Peyer's patch (tissue), 4 donors: Measurements from ENCODE around the gene KCNAB3. TPM values are rescaled to one million over a fixed set of nuclear protein-coding genes. Genes with fewer than 3 reads are reported as not detected.

ENCODE experiments used
- DNase-seq, 3 donors: peaks; one replicate each; pipeline ENCODE4 v3.0.0-alpha.2; 2017 to 2019
- H3K27ac ChIP-seq, 4 donors: fragments of 200-600 bp; sonication (generic); one replicate each; pipeline ENCODE4 v1.5.1; 2016 to 2019
- H3K27me3 ChIP-seq, 2 donors: fragments of 200-600 bp; sonication (generic); one replicate each; pipeline ENCODE4 v1.5.1; 2019
- H3K36me3 ChIP-seq, 3 donors: fragments of 200-600 bp; sonication (generic); one replicate each; pipeline ENCODE4 v1.5.1; 2016 to 2019
- H3K4me1 ChIP-seq, 4 donors: fragments of 200-600 bp; sonication (generic); one replicate each; pipeline ENCODE4 v1.5.1; 2016 to 2019
- H3K4me3 ChIP-seq, 4 donors: fragments of 200-600 bp; sonication (generic); 1 replicate in 3 of 4; 2 replicates in 1 of 4; pipeline ENCODE4 v1.5.1; 2016 to 2019; ENCODE audit warnings: mild to moderate bottlenecking in 1 of 4
- H3K9me3 ChIP-seq, 4 donors: fragments of 200-600 bp; sonication (generic); one replicate each; pipeline ENCODE4 v1.5.1; 2016 to 2019; ENCODE audit warnings: mild to moderate bottlenecking in 1 of 4
- CTCF ChIP-seq, 6 experiments: fragments of 450-650 bp in 4 of 6; fragments of 200-600 bp in 2 of 6; sonication (generic) in 1 of 6; IDR thresholded peaks; one replicate each; pipeline ENCODE4 v1.5.1; 2017 to 2019; ENCODE audit warnings: antibody characterized with exemption in 6 of 6, mild to moderate bottlenecking in 3 of 6, moderate library complexity in 1 of 6
- POLR2A ChIP-seq, 2 donors: fragments of 450-650 bp; IDR thresholded peaks; one replicate each; pipeline ENCODE4 v1.5.1; 2017; ENCODE audit warnings: antibody characterized with exemption in 2 of 2, mild to moderate bottlenecking in 2 of 2, moderate library complexity in 2 of 2
- total RNA-seq, 4 donors: library from RNA; depleted of rRNA; stranded (reverse); fragments of >200 nt; gene quantifications; one replicate each; pipeline ENCODE4 v1.1.0, GENCODE V29; 2016

KCNAB3 gene
- total RNA-seq, 4 donors from 2014 or later = 0.95 to 5.0 (median 2.7) TPM

GRCh38 chr17:7910281-7910680 lies 19.4 kb downstream of the KCNAB3 start:
- H3K4me1 ChIP-seq = peaks cover 0 to 12% (median 3%) of the 10 kb centered on the region in 4 donors
- H3K27me3 ChIP-seq = no peaks in the 10 kb centered on the region
- no peak overlapping the region for H3K27ac ChIP-seq
- no peak for DNase-seq
- H3K9me3 ChIP-seq = no peaks in the 10 kb centered on the region
- peaks cover 0 to 71% (median 0%) of the 10 kb centered on the region in 3 donors for H3K36me3 ChIP-seq
- no peak overlapping the region for H3K4me3 ChIP-seq
- no peak for TF ChIP-seq POLR2A (IDR thresholded peaks at IDR 0.05)
- no peak for TF ChIP-seq CTCF (IDR thresholded peaks at IDR 0.05)

GRCh38 chr17:7909089-7909488 lies 20.6 kb downstream of the KCNAB3 start:
- TF ChIP-seq POLR2A (IDR thresholded peaks at IDR 0.05) = no peak
- no peak for TF ChIP-seq CTCF (IDR thresholded peaks at IDR 0.05)
- H3K36me3 ChIP-seq = peaks cover 0 to 83% (median 0%) of the 10 kb centered on the region in 3 donors
- peaks cover 0 to under 1% (median 0%) of the 10 kb centered on the region in 4 donors for H3K4me1 ChIP-seq
- DNase-seq = no peak
- H3K4me3 ChIP-seq = no peak overlapping the region
- no peaks in the 10 kb centered on the region for H3K9me3 ChIP-seq
- H3K27ac ChIP-seq = no peak overlapping the region
- H3K27me3 ChIP-seq = no peaks in the 10 kb centered on the region

GRCh38 chr17:7903154-7904103 lies 26.2 kb downstream of the KCNAB3 start:
- no peaks in the 10 kb centered on the region for H3K27me3 ChIP-seq
- peaks cover 0 to 98% (median 0%) of the 10 kb centered on the region in 3 donors for H3K36me3 ChIP-seq
- no peaks in the 10 kb centered on the region for H3K4me1 ChIP-seq
- H3K4me3 ChIP-seq = no peak overlapping the region
- no peak for DNase-seq
- no peaks in the 10 kb centered on the region for H3K9me3 ChIP-seq
- TF ChIP-seq POLR2A (IDR thresholded peaks at IDR 0.05) (no peak), CTCF (IDR thresholded peaks at IDR 0.05) (no peak)
- no peak overlapping the region for H3K27ac ChIP-seq

- peaks cover 0 to 97% (median 0%) of the 10 kb centered on the region in 3 donors for H3K36me3 ChIP-seq
- H3K27me3 ChIP-seq = no peaks in the 10 kb centered on the region
- H3K4me1 ChIP-seq = no peaks in the 10 kb centered on the region
- TF ChIP-seq POLR2A (IDR thresholded peaks at IDR 0.05) = no peak
- TF ChIP-seq CTCF (IDR thresholded peaks at IDR 0.05) = peak in 5 of 6 experiments; percentile 22 to 81 (median 73)
- no peak overlapping the region for H3K27ac ChIP-seq
- no peak overlapping the region for H3K4me3 ChIP-seq
- no peaks in the 10 kb centered on the region for H3K9me3 ChIP-seq
- DNase-seq = peak in 1 of 3 donors; percentile 58
Observed at GRCh38 chr17:7897773-7898172, 31.9 kb downstream of the KCNAB3 start.

GRCh38 chr17:7897090-7897489 lies 32.6 kb downstream of the KCNAB3 start:
- Histone ChIP-seq H3K4me1 (no peaks in the 10 kb centered on the region), H3K36me3 (peaks cover 0 to 92% (median 0%) of the 10 kb centered on the region in 3 donors), H3K27me3 (no peaks in the 10 kb centered on the region), H3K4me3 (no peak overlapping the region), H3K9me3 (no peaks in the 10 kb centered on the region), H3K27ac (no peak overlapping the region)
- no peak for DNase-seq
- TF ChIP-seq POLR2A (IDR thresholded peaks at IDR 0.05) = no peak
- TF ChIP-seq CTCF (IDR thresholded peaks at IDR 0.05) = no peak
